Endothelial cell (in vitro differentiated cells): Measurements from ENCODE around the gene BSX. TPM values are rescaled to one million over a fixed set of nuclear protein-coding genes. Genes with fewer than 3 reads are reported as not detected.

Experiments
- DNase-seq: peaks from one replicate; pipeline ENCODE4 v3.0.0; 2021; ENCODE audit warnings: low spot score
- H3K27ac Mint-ChIP-seq: one replicate; pipeline ENCODE4 v1.8.0; 2021; ENCODE audit warnings: mixed read lengths, inconsistent platforms; ENCODE audit not compliant: unreplicated experiment
- H3K27me3 Mint-ChIP-seq: one replicate; pipeline ENCODE4 v1.8.0; 2021; ENCODE audit warnings: mild to moderate bottlenecking, moderate library complexity, mixed read lengths, inconsistent platforms; ENCODE audit not compliant: unreplicated experiment
- H3K36me3 Mint-ChIP-seq: one replicate; pipeline ENCODE4 v1.8.0; 2021; ENCODE audit warnings: mild to moderate bottlenecking, low read depth, mixed read lengths, inconsistent platforms; ENCODE audit not compliant: unreplicated experiment
- H3K4me1 Mint-ChIP-seq: one replicate; pipeline ENCODE4 v1.8.0; 2021; ENCODE audit warnings: mild to moderate bottlenecking, mixed read lengths, inconsistent platforms; ENCODE audit not compliant: unreplicated experiment
- H3K4me3 Mint-ChIP-seq: one replicate; pipeline ENCODE4 v1.8.0; 2021; ENCODE audit warnings: mild to moderate bottlenecking, mixed read lengths, inconsistent platforms; ENCODE audit not compliant: unreplicated experiment
- H3K9me3 Mint-ChIP-seq: one replicate; pipeline ENCODE4 v1.8.0; 2021; ENCODE audit warnings: mixed read lengths, inconsistent platforms; ENCODE audit not compliant: unreplicated experiment
- CTCF ChIP-seq: fragments of 200-600 bp; sonication (generic); IDR thresholded peaks from one replicate; pipeline ENCODE4 v1.5.0; 2021; ENCODE audit warnings: antibody characterized with exemption; ENCODE audit not compliant: unreplicated experiment
- total RNA-seq: library from RNA; stranded (reverse); fragmentation: NEBNext Ultra II Directional; extraction: Animal tissue kit (Norgen Biotek cat#: 25700); gene quantifications from one replicate; pipeline ENCODE4 v1.2.1, GENCODE V29; 2021; ENCODE audit not compliant: unreplicated experiment

BSX gene
- total RNA-seq, 1 donor from 2014 or later: not detected

GRCh38 chr11:122977470-122978298, 4.0 kb downstream of the BSX start:
- no peak overlapping the region for H3K4me3 Mint-ChIP-seq
- no peak overlapping the region for H3K27ac Mint-ChIP-seq
- H3K4me1 Mint-ChIP-seq: peaks cover 29% of the 10 kb centered on the region
- no peaks in the 10 kb centered on the region for H3K36me3 Mint-ChIP-seq
- H3K9me3 Mint-ChIP-seq: no peaks in the 10 kb centered on the region
- peaks cover 37% of the 10 kb centered on the region for H3K27me3 Mint-ChIP-seq
- no peak for TF ChIP-seq CTCF
- DNase-seq: peak; percentile 38

GRCh38 chr11:122976734-122977469, 4.7 kb downstream of the BSX start:
- no peaks in the 10 kb centered on the region for H3K36me3 Mint-ChIP-seq
- H3K27ac Mint-ChIP-seq: no peak overlapping the region
- no peaks in the 10 kb centered on the region for H3K9me3 Mint-ChIP-seq
- H3K4me1 Mint-ChIP-seq: peaks cover 29% of the 10 kb centered on the region
- H3K4me3 Mint-ChIP-seq: peak overlapping the region; percentile 28
- H3K27me3 Mint-ChIP-seq: peaks cover 37% of the 10 kb centered on the region
- DNase-seq: no peak
- TF ChIP-seq CTCF: no peak

- Mint-ChIP-seq H3K4me3 (peak overlapping the region; percentile 28), H3K9me3 (no peaks in the 10 kb centered on the region), H3K27me3 (peaks cover 34% of the 10 kb centered on the region), H3K27ac (no peak overlapping the region), H3K4me1 (peaks cover 29% of the 10 kb centered on the region), H3K36me3 (no peaks in the 10 kb centered on the region)
- TF ChIP-seq CTCF: no peak
- no peak for DNase-seq
These were observed 5.4 kb downstream of the BSX start for GRCh38 chr11:122976061-122976733.

GRCh38 chr11:122963961-122964360, 17.7 kb downstream of the BSX start:
- DNase-seq: no peak
- H3K36me3 Mint-ChIP-seq: no peaks in the 10 kb centered on the region
- TF ChIP-seq CTCF: no peak
- no peak overlapping the region for H3K4me3 Mint-ChIP-seq
- H3K9me3 Mint-ChIP-seq: no peaks in the 10 kb centered on the region
- H3K4me1 Mint-ChIP-seq: no peaks in the 10 kb centered on the region
- no peaks in the 10 kb centered on the region for H3K27me3 Mint-ChIP-seq
- no peak overlapping the region for H3K27ac Mint-ChIP-seq
